ENCODE measurements around the gene INTS15.

DNA sequence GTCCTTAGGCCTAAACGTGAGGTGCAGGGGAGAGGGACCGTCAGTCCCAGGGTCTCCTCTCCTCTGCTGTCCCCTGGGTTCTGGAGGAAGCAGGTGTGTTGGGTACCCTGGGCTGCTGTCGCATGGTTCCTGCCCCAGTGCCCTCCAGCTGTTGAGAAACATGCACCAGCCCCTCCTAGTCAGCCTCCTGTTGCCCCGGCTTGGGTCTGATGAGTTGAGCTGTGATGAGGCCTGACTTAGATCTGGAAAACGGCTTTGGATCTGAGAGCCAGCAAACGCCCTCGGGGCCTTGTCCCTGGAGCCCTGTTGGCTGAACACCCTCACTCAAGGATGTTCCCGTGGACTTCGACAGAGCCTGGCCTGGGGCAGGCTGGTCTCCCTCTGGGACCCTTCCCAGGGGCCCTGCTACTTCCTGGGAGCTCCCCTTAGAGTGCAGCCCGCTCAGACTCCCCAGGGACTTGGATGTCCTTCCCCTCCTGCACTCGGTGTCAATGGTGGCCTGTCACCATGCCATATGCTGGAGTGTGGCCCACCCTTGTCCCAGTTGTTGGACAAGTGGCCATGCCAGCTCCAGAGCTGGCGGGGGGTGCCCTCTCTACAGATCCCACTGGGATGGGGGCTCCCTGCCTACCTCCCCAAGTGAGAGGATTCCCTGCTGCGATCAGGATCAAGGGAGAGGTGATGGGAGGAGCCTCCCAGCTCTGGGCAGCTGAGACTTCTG is 59.6 kb downstream of the INTS15 start:
- TF ChIP-seq, protein P1, sequence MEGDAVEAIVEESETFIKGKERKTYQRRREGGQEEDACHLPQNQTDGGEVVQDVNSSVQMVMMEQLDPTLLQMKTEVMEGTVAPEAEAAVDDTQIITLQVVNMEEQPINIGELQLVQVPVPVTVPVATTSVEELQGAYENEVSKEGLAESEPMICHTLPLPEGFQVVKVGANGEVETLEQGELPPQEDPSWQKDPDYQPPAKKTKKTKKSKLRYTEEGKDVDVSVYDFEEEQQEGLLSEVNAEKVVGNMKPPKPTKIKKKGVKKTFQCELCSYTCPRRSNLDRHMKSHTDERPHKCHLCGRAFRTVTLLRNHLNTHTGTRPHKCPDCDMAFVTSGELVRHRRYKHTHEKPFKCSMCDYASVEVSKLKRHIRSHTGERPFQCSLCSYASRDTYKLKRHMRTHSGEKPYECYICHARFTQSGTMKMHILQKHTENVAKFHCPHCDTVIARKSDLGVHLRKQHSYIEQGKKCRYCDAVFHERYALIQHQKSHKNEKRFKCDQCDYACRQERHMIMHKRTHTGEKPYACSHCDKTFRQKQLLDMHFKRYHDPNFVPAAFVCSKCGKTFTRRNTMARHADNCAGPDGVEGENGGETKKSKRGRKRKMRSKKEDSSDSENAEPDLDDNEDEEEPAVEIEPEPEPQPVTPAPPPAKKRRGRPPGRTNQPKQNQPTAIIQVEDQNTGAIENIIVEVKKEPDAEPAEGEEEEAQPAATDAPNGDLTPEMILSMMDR (IDR thresholded peaks at IDR 0.05; ENCODE audit: insufficient read depth, low read depth, low read length) = no peak
- no peak for TF ChIP-seq EZH2 (IDR thresholded peaks at IDR 0.05; ENCODE audit: insufficient read depth, low read length)

Measured in astrocyte (in vitro differentiated cells and primary cell).